Lung (tissue), 16 donors: ENCODE data around the gene SCO1. TPM values are rescaled to one million over a fixed set of nuclear protein-coding genes. Genes with fewer than 3 reads are reported as not detected.

Experiments used
- ATAC-seq: fragments of 200-7000 bp; cut with Tn5 transposase; one replicate; pipeline ENCODE4 v1.9.1; 2020; ENCODE audit warnings: moderate number of reproducible peaks; ENCODE audit not compliant: insufficient read depth, low FRiP score
- DNase-seq, 3 donors: peaks; one replicate each; pipeline ENCODE4 v3.0.0-alpha.2; 2013 to 2017
- H3K27ac ChIP-seq, 2 donors: one replicate each; pipeline ENCODE4 v1.5.1; 2013; ENCODE audit warnings: mild to moderate bottlenecking in 2 of 2, moderate library complexity in 2 of 2, control low read depth in 1 of 2, inconsistent platforms in 1 of 2, low read depth in 1 of 2, low read length in 1 of 2
- H3K27me3 ChIP-seq, 3 donors: one replicate each; pipeline ENCODE4 v1.5.1; 2013; ENCODE audit warnings: low read length in 2 of 3; ENCODE audit not compliant: control insufficient read depth in 3 of 3, insufficient read depth in 3 of 3
- H3K36me3 ChIP-seq, 4 donors: one replicate each; pipeline ENCODE4 v1.5.1; 2013; ENCODE audit warnings: low read length in 4 of 4, mild to moderate bottlenecking in 1 of 4, moderate library complexity in 1 of 4; ENCODE audit not compliant: control insufficient read depth in 4 of 4, insufficient read depth in 4 of 4
- H3K4me1 ChIP-seq, 5 donors: one replicate each; pipeline ENCODE4 v1.5.1; 2013; ENCODE audit warnings: low read length in 5 of 5, mild to moderate bottlenecking in 2 of 5, moderate library complexity in 1 of 5; ENCODE audit not compliant: control insufficient read depth in 5 of 5, insufficient read depth in 5 of 5
- H3K4me3 ChIP-seq: one replicate; pipeline ENCODE4 v1.5.1; 2013; ENCODE audit warnings: mild to moderate bottlenecking, control low read depth, moderate library complexity
- H3K9ac ChIP-seq, 2 donors: one replicate each; pipeline ENCODE4 v1.5.1; 2013; ENCODE audit warnings: low read length in 2 of 2, control low read depth in 1 of 2; ENCODE audit not compliant: insufficient read depth in 1 of 2
- H3K9me3 ChIP-seq, 4 donors: one replicate each; pipeline ENCODE4 v1.5.1; 2013; ENCODE audit warnings: low read length in 3 of 4, mild to moderate bottlenecking in 1 of 4, moderate library complexity in 1 of 4; ENCODE audit not compliant: control insufficient read depth in 4 of 4, insufficient read depth in 3 of 4
- CTCF ChIP-seq: IDR thresholded peaks from 2 replicates; pipeline ENCODE4 v1.5.1; 2012; ENCODE audit warnings: mild to moderate bottlenecking; ENCODE audit errors: control extremely low read depth, extremely low read depth
- WGBS, 2 donors: extraction: QIAGEN DNeasy Blood & Tissue Kit; methylation state at CpG; one replicate each; pipeline ENCODE4 v1.1.7; 2013; 5-methylcytosine and 5-hydroxymethylcytosine counted together
- long read RNA-seq, 5 donors: transcript quantifications; one replicate each; lab custom pipeline, GENCODE V29; 2026
- polyA plus RNA-seq, 2 donors: library from polyadenylated mRNA; stranded (reverse); fragments of 200-250 nt; gene quantifications; one replicate each; pipeline ENCODE4 v1.2.1, GENCODE V29; 2013
- total RNA-seq, 2 donors: library from RNA; depleted of rRNA in 1 of 2; stranded (reverse); fragments of >200 nt in 1 of 2; gene quantifications; one replicate each; pipeline ENCODE4 v1.2.1, GENCODE V29; 2014 to 2021
- donor health status: control.
- donor health status: control.
- donor health status: Bipolar disorder and iron deficiency.
- donor health status: healthy.
- donor health status: DM: yes; HTN: yes; CAD: no.

SCO1 gene
- total RNA-seq (10 to 100 TPM; 29.6 to 30.5 TPM), polyA plus RNA-seq (10 to 100 TPM in 1 of 2 donors, 1 to 10 TPM in 1; 5.9 to 21.4 TPM)
- long read RNA-seq, donor 1, full-length matches to known transcripts, result 10 of 16 reads
- long read RNA-seq, donor 1, partial matches to known transcripts, result 6 of 16 reads
- long read RNA-seq, donor 1, other reads (novel, unspliced or antisense), result 0 of 16 reads
- long read RNA-seq, donor 2, full-length matches to known transcripts, result 5 of 5 reads
- long read RNA-seq, donor 2, partial matches to known transcripts, result 0 of 5 reads
- long read RNA-seq, donor 2, other reads (novel, unspliced or antisense), result 0 of 5 reads
- long read RNA-seq, donor 3, full-length matches to known transcripts, result 6 of 6 reads
- long read RNA-seq, donor 3, partial matches to known transcripts, result 0 of 6 reads
- long read RNA-seq, donor 3, other reads (novel, unspliced or antisense), result 0 of 6 reads
- long read RNA-seq, donor 4, full-length matches to known transcripts, result 6 of 6 reads
- long read RNA-seq, donor 4, partial matches to known transcripts, result 0 of 6 reads
- long read RNA-seq, donor 4, other reads (novel, unspliced or antisense), result 0 of 6 reads
- long read RNA-seq, donor 5, full-length matches to known transcripts, result 10 of 10 reads
- long read RNA-seq, donor 5, partial matches to known transcripts, result 0 of 10 reads
- long read RNA-seq, donor 5, other reads (novel, unspliced or antisense), result 0 of 10 reads

GRCh38 chr17:10697092-10698081 lies at the start of gene SCO1, which contains the start of gene ADPRM:
SCO1 (minus strand) TSS chr17:10697533; CDS start chr17:10697507, 26 bp downstream.
ADPRM (plus strand) TSS chr17:10697594; CDS start chr17:10704927, 7,333 bp downstream.
- Histone ChIP-seq H3K9ac (peak within 1 kb of the TSS; percentile 72 to 76), H3K9me3 (no peaks in the 10 kb centered on the region), H3K36me3 (peaks cover 3 to 13% (median 10%) of the 10 kb centered on the region in 4 donors), H3K27ac (peak within 1 kb of the TSS; percentile 98), H3K4me3 (peak within 1 kb of the TSS; percentile 90), H3K4me1 (peaks cover 3 to 15% (median 8%) of the 10 kb centered on the region in 5 donors), H3K27me3 (no peaks in the 10 kb centered on the region)
- DNase-seq (peak; percentile 95 to 98 (median 97)), ATAC-seq (peak; percentile 98)
- WGBS, 2 donors, result 0% methylated on average over 71 to 84 of the region's 84 CpGs
- peak; percentile 44 for TF ChIP-seq CTCF

GRCh38 chr17:10745231-10745630 lies 47.9 kb upstream of the SCO1 start:
- no peak overlapping the region for H3K4me3 ChIP-seq
- TF ChIP-seq CTCF, result no peak
- no peak for DNase-seq

GRCh38 chr17:10744501-10745000 lies 47.2 kb upstream of the SCO1 start:
- H3K27me3 ChIP-seq, result peaks cover 0 to 2% (median 0%) of the 10 kb centered on the region in 3 donors
- H3K4me1 ChIP-seq, result peaks cover 0 to 2% (median 0%) of the 10 kb centered on the region in 5 donors
- H3K36me3 ChIP-seq, result no peaks in the 10 kb centered on the region
- H3K27ac ChIP-seq, result no peak overlapping the region
- H3K4me3 ChIP-seq, result no peak overlapping the region
- no peak overlapping the region for H3K9ac ChIP-seq
- no peak for DNase-seq
- no peak for ATAC-seq
- H3K9me3 ChIP-seq, result no peaks in the 10 kb centered on the region
- no peak for TF ChIP-seq CTCF
- WGBS, 2 donors, result 39 to 41% methylated on average over 7 of the region's 7 CpGs

More at GRCh38 chr17:10745231-10745630, 47.9 kb upstream of the SCO1 start:
- Histone ChIP-seq H3K27ac (no peak overlapping the region), H3K9me3 (no peaks in the 10 kb centered on the region), H3K36me3 (no peaks in the 10 kb centered on the region), H3K4me1 (no peaks in the 10 kb centered on the region), H3K27me3 (peaks cover 0 to 2% (median 0%) of the 10 kb centered on the region in 3 donors), H3K9ac (no peak overlapping the region)
- ATAC-seq, result no peak
- 53 to 67% methylated on average over 6 of the region's 6 CpGs for WGBS, 2 donors
